ENCODE measurements around the gene IL17B.

The IL17B gene

GRCh38 chr5:149382517-149383220 lies 3.6 kb upstream of the IL17B start:
- Histone ChIP-seq H3K27me3 (ENCODE audit: control insufficient read depth, insufficient read depth, low read length) (no peaks in the 10 kb centered on the region), H3K4me1 (ENCODE audit: control insufficient read depth, insufficient read depth, low read length) (peaks cover 17% of the 10 kb centered on the region; the same call in 1 of the 2 replicates), H3K27ac (ENCODE audit: low read depth, low read length) (no peak overlapping the region), H3K9me3 (ENCODE audit: control insufficient read depth, insufficient read depth, low read depth, low read length) (no peaks in the 10 kb centered on the region), H3K36me3 (ENCODE audit: control insufficient read depth, insufficient read depth, low read length) (no peaks in the 10 kb centered on the region), H3K9ac (ENCODE audit: low read length) (no peak overlapping the region), H3K4me3 (ENCODE audit: low read depth, low read length) (no peak overlapping the region)

DNA sequence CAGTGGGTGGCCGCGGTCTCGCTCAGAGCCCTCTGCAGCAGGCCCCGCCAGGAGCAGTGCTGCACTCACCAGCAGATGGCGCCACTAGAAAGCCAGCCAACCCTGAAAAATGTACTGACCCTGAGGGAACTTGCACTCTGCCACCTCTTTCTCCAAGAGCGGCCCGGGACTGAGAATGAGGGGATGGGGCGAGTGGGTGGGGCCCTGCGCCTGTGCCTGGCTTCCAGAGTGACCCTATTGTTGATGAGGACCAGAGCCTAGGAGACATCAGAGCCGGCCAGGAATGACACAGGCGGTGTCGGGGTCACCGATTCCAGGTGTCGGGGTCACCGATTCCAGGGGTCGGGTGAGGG lies 2.9 kb upstream of the IL17B start:
- Histone ChIP-seq H3K9ac (ENCODE audit: low read length) (no peak overlapping the region), H3K36me3 (ENCODE audit: control insufficient read depth, insufficient read depth, low read length) (no peaks in the 10 kb centered on the region), H3K9me3 (ENCODE audit: control insufficient read depth, insufficient read depth, low read depth, low read length) (no peaks in the 10 kb centered on the region), H3K27me3 (ENCODE audit: control insufficient read depth, insufficient read depth, low read length) (no peaks in the 10 kb centered on the region), H3K4me3 (ENCODE audit: low read depth, low read length) (no peak overlapping the region), H3K27ac (ENCODE audit: low read depth, low read length) (no peak overlapping the region), H3K4me1 (ENCODE audit: control insufficient read depth, insufficient read depth, low read length) (peaks cover 17% of the 10 kb centered on the region; the same call in 1 of the 2 replicates)

DNA sequence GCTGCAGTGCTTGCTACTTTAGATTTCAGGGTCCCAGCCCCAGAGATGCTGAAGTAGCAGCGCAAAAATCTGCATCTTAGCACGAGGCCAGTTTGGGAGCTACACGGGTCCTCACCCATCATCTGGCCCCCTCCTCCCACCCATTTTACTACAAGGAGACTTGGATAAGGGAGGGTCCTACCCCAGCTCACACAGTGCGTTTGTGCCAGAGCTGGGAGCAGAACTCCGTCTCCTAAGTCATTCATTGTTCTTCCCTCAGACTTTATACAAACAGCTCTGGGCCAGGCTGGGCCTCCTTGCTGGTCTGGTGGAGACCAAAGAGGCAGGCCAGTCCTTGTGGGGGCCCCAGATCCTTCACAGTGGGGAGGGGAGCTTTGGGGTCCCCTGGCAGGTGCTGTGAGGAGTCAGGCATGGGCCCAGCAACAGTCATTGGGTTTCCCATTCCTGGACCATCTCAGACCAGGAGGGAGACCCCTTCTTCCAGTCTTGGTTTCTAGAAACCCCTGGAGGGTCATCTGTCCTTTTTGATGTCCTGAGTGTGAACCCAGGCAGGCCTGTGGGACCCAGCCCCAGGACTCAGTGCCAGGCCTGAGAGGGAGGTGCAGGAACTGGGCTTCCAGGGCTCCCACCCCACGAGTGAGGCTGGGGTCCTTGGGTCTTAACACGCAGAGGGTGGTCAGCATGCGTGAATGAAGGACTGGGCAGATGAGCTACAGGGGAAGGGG lies 2.3 kb upstream of the IL17B start:
- no peak overlapping the region for H3K27ac ChIP-seq (ENCODE audit: low read depth, low read length)
- H3K4me1 ChIP-seq (ENCODE audit: control insufficient read depth, insufficient read depth, low read length), result peaks cover 17% of the 10 kb centered on the region; the same call in 1 of the 2 replicates
- H3K4me3 ChIP-seq (ENCODE audit: low read depth, low read length), result no peak overlapping the region
- no peaks in the 10 kb centered on the region for H3K9me3 ChIP-seq (ENCODE audit: control insufficient read depth, insufficient read depth, low read depth, low read length)
- H3K27me3 ChIP-seq (ENCODE audit: control insufficient read depth, insufficient read depth, low read length), result no peaks in the 10 kb centered on the region
- H3K36me3 ChIP-seq (ENCODE audit: control insufficient read depth, insufficient read depth, low read length), result no peaks in the 10 kb centered on the region
- H3K9ac ChIP-seq (ENCODE audit: low read length), result no peak overlapping the region

DNA sequence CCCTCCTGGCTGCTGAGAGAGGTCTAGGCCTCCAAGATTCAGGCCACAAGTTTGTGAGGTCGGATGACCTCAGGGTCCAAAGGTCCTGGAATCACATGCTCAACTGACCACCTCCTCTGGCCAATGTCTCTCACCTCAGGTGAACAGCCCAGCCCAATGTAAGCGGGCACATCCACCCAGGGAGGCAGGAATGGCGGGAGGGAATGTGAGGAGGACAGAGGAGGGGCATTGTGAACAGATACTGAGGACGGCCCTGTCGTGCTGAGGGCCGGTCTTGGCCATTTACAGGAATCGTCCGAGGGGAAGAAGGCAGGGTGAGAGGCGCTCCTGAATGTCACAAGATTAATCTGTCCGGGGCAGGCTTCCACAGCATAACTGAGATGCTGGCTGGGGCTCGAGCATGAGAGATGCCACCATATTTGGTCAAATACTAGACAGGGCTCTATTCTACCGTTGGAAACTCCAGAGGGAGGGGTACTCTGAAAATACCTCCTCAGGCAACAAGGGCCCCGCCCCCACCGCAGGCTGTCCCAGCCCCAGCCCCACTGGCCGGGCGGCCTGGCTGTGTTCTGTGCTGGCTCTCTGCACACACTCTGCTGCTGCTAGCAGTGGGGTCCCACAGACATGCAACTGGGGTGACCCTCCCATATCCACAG lies 1.5 kb upstream of the IL17B start:
- Histone ChIP-seq H3K27ac (ENCODE audit: low read depth, low read length) (no peak overlapping the region), H3K9me3 (ENCODE audit: control insufficient read depth, insufficient read depth, low read depth, low read length) (no peaks in the 10 kb centered on the region), H3K36me3 (ENCODE audit: control insufficient read depth, insufficient read depth, low read length) (no peaks in the 10 kb centered on the region), H3K27me3 (ENCODE audit: control insufficient read depth, insufficient read depth, low read length) (no peaks in the 10 kb centered on the region), H3K4me1 (ENCODE audit: control insufficient read depth, insufficient read depth, low read length) (peaks cover 10% of the 10 kb centered on the region; the same call in 1 of the 2 replicates), H3K9ac (ENCODE audit: low read length) (peak overlapping the region; percentile 64), H3K4me3 (ENCODE audit: low read depth, low read length) (no peak overlapping the region)

DNA sequence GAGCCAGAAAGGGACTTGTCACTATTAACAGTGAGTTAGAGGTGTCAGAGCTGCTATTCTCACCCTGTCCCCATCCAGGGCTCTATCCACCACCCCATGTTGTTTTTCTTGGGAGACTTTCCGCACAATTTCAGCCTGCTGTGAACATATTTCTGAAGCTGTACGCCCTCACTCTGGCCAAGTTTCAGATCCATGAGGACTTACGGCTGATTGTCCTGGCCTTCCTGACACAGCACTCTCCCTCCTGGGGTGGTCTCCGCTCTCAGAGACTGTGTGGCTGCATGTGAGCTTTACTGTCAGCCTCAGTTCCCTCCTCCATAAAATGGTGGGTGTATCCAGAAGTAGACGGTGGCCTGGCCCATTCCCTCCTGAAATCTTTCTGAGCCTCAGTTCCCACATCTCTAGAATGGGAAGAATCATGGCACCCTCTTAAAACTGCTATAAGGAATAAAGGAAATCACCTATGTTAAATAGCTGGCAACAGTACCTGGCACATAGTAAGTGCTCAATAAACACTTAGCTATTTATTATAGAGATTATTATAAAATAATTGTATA lies 804 bp upstream of the IL17B start:
- no peak overlapping the region for H3K9ac ChIP-seq (ENCODE audit: low read length)
- no peak overlapping the region for H3K4me3 ChIP-seq (ENCODE audit: low read depth, low read length)
- H3K27ac ChIP-seq (ENCODE audit: low read depth, low read length), result no peak overlapping the region
- H3K36me3 ChIP-seq (ENCODE audit: control insufficient read depth, insufficient read depth, low read length), result no peaks in the 10 kb centered on the region
- no peaks in the 10 kb centered on the region for H3K9me3 ChIP-seq (ENCODE audit: control insufficient read depth, insufficient read depth, low read depth, low read length)
- H3K4me1 ChIP-seq (ENCODE audit: control insufficient read depth, insufficient read depth, low read length), result peaks cover 8% of the 10 kb centered on the region; the same call in 1 of the 2 replicates
- H3K27me3 ChIP-seq (ENCODE audit: control insufficient read depth, insufficient read depth, low read length), result no peaks in the 10 kb centered on the region

- no peak overlapping the region for H3K27ac ChIP-seq (ENCODE audit: low read depth, low read length)
- H3K4me3 ChIP-seq (ENCODE audit: low read depth, low read length), result no peak overlapping the region
- H3K36me3 ChIP-seq (ENCODE audit: control insufficient read depth, insufficient read depth, low read length), result no peaks in the 10 kb centered on the region
- no peaks in the 10 kb centered on the region for H3K27me3 ChIP-seq (ENCODE audit: control insufficient read depth, insufficient read depth, low read length)
- H3K9ac ChIP-seq (ENCODE audit: low read length), result no peak overlapping the region
- H3K4me1 ChIP-seq (ENCODE audit: control insufficient read depth, insufficient read depth, low read length), result peaks cover 8% of the 10 kb centered on the region; the same call in 1 of the 2 replicates
- no peaks in the 10 kb centered on the region for H3K9me3 ChIP-seq (ENCODE audit: control insufficient read depth, insufficient read depth, low read depth, low read length)
Observed at GRCh38 chr5:149378241-149378820, 761 bp downstream of the IL17B start.

DNA sequence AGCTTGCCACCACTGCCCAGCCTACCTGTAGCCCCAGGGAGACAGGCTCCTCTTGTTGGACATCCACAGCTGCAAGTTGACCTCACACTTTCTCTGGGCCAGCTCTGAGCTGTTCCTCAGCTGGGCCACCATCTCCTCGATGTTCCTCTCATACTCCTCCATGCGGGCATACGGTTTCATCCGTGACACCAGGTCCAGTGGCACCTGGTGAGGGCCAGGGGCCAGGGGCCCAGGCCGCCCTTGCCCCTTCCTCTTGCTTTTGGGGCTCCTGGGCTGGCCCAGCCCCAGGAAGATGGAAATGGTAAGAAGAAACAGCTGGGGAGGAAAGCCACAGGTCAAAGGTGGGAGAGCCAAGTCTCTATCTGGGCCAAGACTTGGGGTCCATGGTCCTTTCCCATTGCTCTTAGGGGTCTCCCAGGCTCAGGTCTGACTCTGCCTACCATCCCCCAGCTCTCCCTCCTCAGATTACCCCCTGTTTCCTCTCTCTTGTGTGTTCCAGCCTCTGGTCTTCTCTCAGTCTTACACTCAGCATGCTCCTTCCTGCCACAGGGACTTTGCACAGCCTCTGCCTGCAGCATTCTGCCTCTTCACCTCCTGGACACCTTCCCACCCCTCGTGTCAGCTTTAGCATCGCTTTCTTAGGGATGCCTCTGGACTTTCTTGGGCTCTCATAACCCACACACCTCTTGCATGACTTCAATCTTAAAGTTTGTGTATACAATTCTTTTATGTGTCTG lies 2.2 kb downstream of the IL17B start:
- Histone ChIP-seq H3K4me3 (ENCODE audit: low read depth, low read length) (no peak overlapping the region), H3K36me3 (ENCODE audit: control insufficient read depth, insufficient read depth, low read length) (no peaks in the 10 kb centered on the region), H3K9ac (ENCODE audit: low read length) (no peak overlapping the region), H3K4me1 (ENCODE audit: control insufficient read depth, insufficient read depth, low read length) (peaks cover 8% of the 10 kb centered on the region; the same call in 1 of the 2 replicates), H3K27me3 (ENCODE audit: control insufficient read depth, insufficient read depth, low read length) (no peaks in the 10 kb centered on the region), H3K27ac (ENCODE audit: low read depth, low read length) (no peak overlapping the region), H3K9me3 (ENCODE audit: control insufficient read depth, insufficient read depth, low read depth, low read length) (no peaks in the 10 kb centered on the region)

DNA sequence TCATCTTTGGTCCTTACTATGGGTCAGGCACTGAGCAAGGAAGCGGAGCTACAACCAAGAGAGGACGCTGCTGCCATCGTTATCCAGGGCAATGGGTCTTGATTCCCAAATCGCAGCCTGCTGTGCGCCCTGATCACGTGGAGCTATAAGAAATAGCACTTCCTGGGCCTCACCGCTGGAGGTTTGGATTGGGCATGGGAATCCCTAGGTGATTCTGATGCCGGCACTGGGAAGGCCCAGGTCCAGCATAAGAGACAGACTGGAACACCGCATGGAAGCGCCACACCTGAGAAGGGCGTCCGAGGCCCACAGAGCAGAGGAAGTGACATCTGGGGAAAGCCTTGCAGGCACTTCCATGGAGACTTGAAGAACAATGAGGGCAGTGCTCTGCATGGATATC lies 3.0 kb downstream of the IL17B start:
- Histone ChIP-seq H3K4me1 (ENCODE audit: control insufficient read depth, insufficient read depth, low read length) (peaks cover 8% of the 10 kb centered on the region; the same call in 1 of the 2 replicates), H3K9ac (ENCODE audit: low read length) (no peak overlapping the region), H3K4me3 (ENCODE audit: low read depth, low read length) (no peak overlapping the region), H3K27ac (ENCODE audit: low read depth, low read length) (no peak overlapping the region), H3K9me3 (ENCODE audit: control insufficient read depth, insufficient read depth, low read depth, low read length) (no peaks in the 10 kb centered on the region), H3K36me3 (ENCODE audit: control insufficient read depth, insufficient read depth, low read length) (no peaks in the 10 kb centered on the region), H3K27me3 (ENCODE audit: control insufficient read depth, insufficient read depth, low read length) (no peaks in the 10 kb centered on the region)

GRCh38 chr5:149375434-149375833 lies 3.7 kb downstream of the IL17B start:
- Histone ChIP-seq H3K9me3 (ENCODE audit: control insufficient read depth, insufficient read depth, low read depth, low read length) (no peaks in the 10 kb centered on the region), H3K9ac (ENCODE audit: low read length) (no peak overlapping the region), H3K27me3 (ENCODE audit: control insufficient read depth, insufficient read depth, low read length) (no peaks in the 10 kb centered on the region), H3K4me1 (ENCODE audit: control insufficient read depth, insufficient read depth, low read length) (peaks cover 4% of the 10 kb centered on the region; the same call in 1 of the 2 replicates), H3K27ac (ENCODE audit: low read depth, low read length) (no peak overlapping the region), H3K4me3 (ENCODE audit: low read depth, low read length) (no peak overlapping the region), H3K36me3 (ENCODE audit: control insufficient read depth, insufficient read depth, low read length) (no peaks in the 10 kb centered on the region)

DNA sequence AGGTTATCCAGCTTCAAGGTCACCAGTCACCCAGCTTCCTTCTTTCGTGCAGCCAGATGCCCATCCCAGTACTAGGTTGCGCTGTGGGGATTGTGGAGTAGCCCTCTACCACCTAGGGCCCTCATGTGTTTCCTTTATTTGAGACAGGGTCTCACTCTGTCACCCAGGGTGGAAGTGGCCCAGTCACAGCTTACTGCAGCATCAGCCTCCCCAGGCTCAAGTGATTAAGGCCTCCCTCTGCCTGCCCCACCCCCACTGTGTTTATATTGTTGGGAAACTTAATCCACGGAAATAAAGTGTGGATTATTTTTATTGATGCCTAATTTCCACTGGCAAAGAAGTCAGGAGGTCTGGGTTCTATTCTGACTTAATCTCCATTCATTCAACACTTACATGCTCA lies 4.3 kb downstream of the IL17B start:
- no peak overlapping the region for H3K4me3 ChIP-seq (ENCODE audit: low read depth, low read length)
- H3K27me3 ChIP-seq (ENCODE audit: control insufficient read depth, insufficient read depth, low read length), result no peaks in the 10 kb centered on the region
- H3K9me3 ChIP-seq (ENCODE audit: control insufficient read depth, insufficient read depth, low read depth, low read length), result no peaks in the 10 kb centered on the region
- H3K4me1 ChIP-seq (ENCODE audit: control insufficient read depth, insufficient read depth, low read length), result 0 out of 2 replicates have a peak, but pooled peaks cover 3% of the 10 kb centered on the region
- H3K9ac ChIP-seq (ENCODE audit: low read length), result no peak overlapping the region
- H3K27ac ChIP-seq (ENCODE audit: low read depth, low read length), result no peak overlapping the region
- no peaks in the 10 kb centered on the region for H3K36me3 ChIP-seq (ENCODE audit: control insufficient read depth, insufficient read depth, low read length)

Data from HUES6 (cell line).